OCI-LY1 (cell line): Measurements from ENCODE around the gene PTGIS.

Experiments
- EZH2 ChIP-seq: fragments of 200-600 bp; sonication (generic), shearing (Covaris generic); IDR thresholded peaks from 2 replicates; pipeline ENCODE4 v1.8.0; 2017; ENCODE audit warnings: borderline replicate concordance, mixed run types, mild to moderate bottlenecking, antibody characterized with exemption, low read length, moderate library complexity, mixed read lengths
- TF ChIP-seq, protein P1 (sequence below): fragments of 200-600 bp; sonication (generic), shearing (Covaris generic); IDR thresholded peaks from 2 replicates; pipeline ENCODE4 v1.5.1; 2017; ENCODE audit warnings: mild to moderate bottlenecking, antibody characterized with exemption, low read length, moderate library complexity, mixed read lengths

DNA sequence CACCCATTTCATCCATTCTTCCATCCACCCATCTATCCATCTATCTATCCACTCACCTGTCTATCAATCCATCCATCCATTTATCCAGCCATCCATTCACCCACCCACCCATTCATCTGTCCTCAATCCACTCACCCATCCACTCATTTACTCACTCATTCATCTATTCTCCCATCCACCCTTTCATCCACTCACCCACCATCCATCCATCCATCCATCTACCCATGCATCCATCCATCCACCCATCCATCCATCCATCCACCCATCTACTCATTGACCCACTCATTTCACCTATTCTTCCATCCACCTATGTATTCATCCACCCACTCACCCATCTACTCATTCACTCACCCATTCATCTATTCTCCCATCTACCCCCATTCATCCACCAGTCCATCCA, 24.2 kb upstream of the PTGIS start:
- TF ChIP-seq, protein P1, sequence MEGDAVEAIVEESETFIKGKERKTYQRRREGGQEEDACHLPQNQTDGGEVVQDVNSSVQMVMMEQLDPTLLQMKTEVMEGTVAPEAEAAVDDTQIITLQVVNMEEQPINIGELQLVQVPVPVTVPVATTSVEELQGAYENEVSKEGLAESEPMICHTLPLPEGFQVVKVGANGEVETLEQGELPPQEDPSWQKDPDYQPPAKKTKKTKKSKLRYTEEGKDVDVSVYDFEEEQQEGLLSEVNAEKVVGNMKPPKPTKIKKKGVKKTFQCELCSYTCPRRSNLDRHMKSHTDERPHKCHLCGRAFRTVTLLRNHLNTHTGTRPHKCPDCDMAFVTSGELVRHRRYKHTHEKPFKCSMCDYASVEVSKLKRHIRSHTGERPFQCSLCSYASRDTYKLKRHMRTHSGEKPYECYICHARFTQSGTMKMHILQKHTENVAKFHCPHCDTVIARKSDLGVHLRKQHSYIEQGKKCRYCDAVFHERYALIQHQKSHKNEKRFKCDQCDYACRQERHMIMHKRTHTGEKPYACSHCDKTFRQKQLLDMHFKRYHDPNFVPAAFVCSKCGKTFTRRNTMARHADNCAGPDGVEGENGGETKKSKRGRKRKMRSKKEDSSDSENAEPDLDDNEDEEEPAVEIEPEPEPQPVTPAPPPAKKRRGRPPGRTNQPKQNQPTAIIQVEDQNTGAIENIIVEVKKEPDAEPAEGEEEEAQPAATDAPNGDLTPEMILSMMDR = no peak
- no peak for TF ChIP-seq EZH2
